Superior temporal gyrus (tissue), 1 donor: ENCODE measurements around the gene RPL35.
"Not testable (repeated sequence)": the region's sequence is repeated elsewhere in the genome, so short reads cannot be mapped to it uniquely, and the experiment has no call there.

Experiments used
- DNase-seq: peaks from one replicate; pipeline ENCODE4 v3.0.0-alpha.2; 2016; ENCODE audit errors: extremely low spot score

Gene RPL35

GRCh38 chr9:124852829-124853531 is 8.8 kb downstream of the RPL35 start, which contains the start of gene WDR38:
WDR38 (plus strand) TSS chr9:124853460; CDS start chr9:124853532, 72 bp downstream.
- DNase-seq, result peak; percentile 77

- DNase-seq, result no peak
These were observed 9.5 kb downstream of the RPL35 start for GRCh38 chr9:124852121-124852828.

- no peak for DNase-seq
These were observed 12.0 kb downstream of the RPL35 start for GRCh38 chr9:124849801-124850200.

GRCh38 chr9:124846969-124847368 is 14.8 kb downstream of the RPL35 start:
- DNase-seq, result no peak

- not testable (repeated sequence) for DNase-seq
These were observed 15.3 kb downstream of the RPL35 start for GRCh38 chr9:124846467-124846866.

- DNase-seq, result no peak
These were observed 17.5 kb downstream of the RPL35 start for GRCh38 chr9:124844291-124844690.

GRCh38 chr9:124843456-124844034 is 18.2 kb downstream of the RPL35 start:
- no peak for DNase-seq

- no peak for DNase-seq
These were observed 20.5 kb downstream of the RPL35 start for GRCh38 chr9:124841075-124841821.

- DNase-seq, result no peak
These were observed 21.4 kb downstream of the RPL35 start for GRCh38 chr9:124840300-124840833.

- DNase-seq, result no peak
These were observed 22.0 kb downstream of the RPL35 start for GRCh38 chr9:124839612-124840299.

GRCh38 chr9:124838567-124839275 is 23.0 kb downstream of the RPL35 start:
- DNase-seq, result not testable (repeated sequence)

GRCh38 chr9:124838132-124838531 is 23.6 kb downstream of the RPL35 start:
- not testable (repeated sequence) for DNase-seq

GRCh38 chr9:124835026-124835557 is 26.7 kb downstream of the RPL35 start:
- DNase-seq, result no peak

- no peak for DNase-seq
These were observed 27.2 kb downstream of the RPL35 start for GRCh38 chr9:124834591-124834990.

GRCh38 chr9:124831642-124832364 is 30.0 kb downstream of the RPL35 start:
- no peak for DNase-seq

- DNase-seq, result no peak
These were observed 31.2 kb downstream of the RPL35 start for GRCh38 chr9:124830593-124830992.

- no peak for DNase-seq
These were observed 32.5 kb downstream of the RPL35 start for GRCh38 chr9:124829334-124829669.

GRCh38 chr9:124828489-124829333 is 33.0 kb downstream of the RPL35 start:
- DNase-seq, result no peak
